Loucy (cell line): ENCODE results near the gene ZNF341.

Source experiments
- H2AFZ ChIP-seq: fragments of 200-600 bp; sonication (generic); 2 replicates; pipeline ENCODE4 v1.6.0; 2016; ENCODE audit warnings: antibody characterized with exemption, mild to moderate bottlenecking, low read length, moderate library complexity
- H3F3A ChIP-seq: fragments of 200-600 bp; 2 replicates; pipeline ENCODE4 v1.6.0; 2016; ENCODE audit warnings: antibody characterized with exemption, low read depth, mild to moderate bottlenecking
- H3K27me3 ChIP-seq: fragments of 200-600 bp; sonication (generic); 2 replicates; pipeline ENCODE4 v1.6.1; 2014; ENCODE audit warnings: low read length, mild to moderate bottlenecking; ENCODE audit not compliant: insufficient read depth, poor library complexity, severe bottlenecking
- H3K36me3 ChIP-seq: fragments of 200-600 bp; sonication (generic); 2 replicates; pipeline ENCODE4 v1.6.1; 2016; ENCODE audit warnings: low read length; ENCODE audit not compliant: insufficient read depth
- H3K4me1 ChIP-seq: fragments of 200-600 bp; sonication (generic); 2 replicates; pipeline ENCODE4 v1.5.1; 2014; ENCODE audit warnings: low read length, mild to moderate bottlenecking; ENCODE audit not compliant: insufficient read depth, poor library complexity, severe bottlenecking
- H3K4me2 ChIP-seq: fragments of 200-600 bp; sonication (generic); 2 replicates; pipeline ENCODE4 v1.6.0; 2014; ENCODE audit warnings: antibody characterized with exemption, low read length, low read depth, mild to moderate bottlenecking; ENCODE audit not compliant: poor library complexity, severe bottlenecking
- H3K4me3 ChIP-seq: fragments of 200-600 bp; sonication (generic); 2 replicates; pipeline ENCODE4 v1.5.1; 2014; ENCODE audit warnings: low read length, mild to moderate bottlenecking, mixed read lengths; ENCODE audit not compliant: poor library complexity, severe bottlenecking
- H3K79me2 ChIP-seq: fragments of 200-600 bp; sonication (generic); 2 replicates; pipeline ENCODE4 v1.6.1; 2014; ENCODE audit warnings: low read length; ENCODE audit not compliant: insufficient read depth
- H3K9ac ChIP-seq: fragments of 200-600 bp; sonication (generic); 2 replicates; pipeline ENCODE4 v1.6.0; 2014; ENCODE audit warnings: mild to moderate bottlenecking, low read depth, low read length, moderate library complexity; ENCODE audit not compliant: poor library complexity, severe bottlenecking
- H3K9me2 ChIP-seq: fragments of 200-600 bp; sonication (generic); replicated peaks from 2 replicates; pipeline ENCODE4 v1.6.1; 2016; ENCODE audit warnings: low read depth, low read length, mixed read lengths
- H3K9me3 ChIP-seq: fragments of 200-600 bp; sonication (generic); 2 replicates; pipeline ENCODE4 v1.6.1; 2014; ENCODE audit warnings: mild to moderate bottlenecking, antibody characterized with exemption, low read length, low read depth; ENCODE audit not compliant: insufficient read depth
- H4K20me1 ChIP-seq: fragments of 200-600 bp; sonication (generic); 2 replicates; pipeline ENCODE4 v1.6.0; 2014; ENCODE audit warnings: antibody characterized with exemption, low read length, mild to moderate bottlenecking; ENCODE audit not compliant: insufficient read depth, poor library complexity, severe bottlenecking
- EZH2phosphoT487 ChIP-seq: fragments of 200-600 bp; IDR thresholded peaks from 2 replicates; pipeline ENCODE4 v1.6.1; 2018; ENCODE audit warnings: antibody characterized with exemption, mild to moderate bottlenecking, moderate library complexity, borderline replicate concordance
- TF ChIP-seq, protein P1 (sequence below): fragments of 200-600 bp; sonication (generic); conservative IDR thresholded peaks from 2 replicates; pipeline ENCODE4 v1.5.1; 2014; ENCODE audit warnings: mild to moderate bottlenecking, antibody characterized with exemption, low read length

ZNF341 gene

GRCh38 chr20:33689973-33690372, 41.8 kb upstream of the ZNF341 start:
- Histone ChIP-seq H2AFZ (no peak overlapping the region), H3K9me2 (no peaks in the 10 kb centered on the region), H3F3A (peaks cover 8% of the 10 kb centered on the region; the same call in 1 of the 2 replicates), H3K4me1 (peaks cover 28% of the 10 kb centered on the region), H3K36me3 (no peaks in the 10 kb centered on the region), H3K9ac (peak overlapping the region; percentile 44), H3K79me2 (peaks cover 7% of the 10 kb centered on the region), H3K4me3 (peak overlapping the region; percentile 56), H3K27me3 (no peaks in the 10 kb centered on the region), H3K9me3 (no peaks in the 10 kb centered on the region), H4K20me1 (peaks cover 2% of the 10 kb centered on the region), H3K4me2 (peak overlapping the region; percentile 69)
- TF ChIP-seq, protein P1, sequence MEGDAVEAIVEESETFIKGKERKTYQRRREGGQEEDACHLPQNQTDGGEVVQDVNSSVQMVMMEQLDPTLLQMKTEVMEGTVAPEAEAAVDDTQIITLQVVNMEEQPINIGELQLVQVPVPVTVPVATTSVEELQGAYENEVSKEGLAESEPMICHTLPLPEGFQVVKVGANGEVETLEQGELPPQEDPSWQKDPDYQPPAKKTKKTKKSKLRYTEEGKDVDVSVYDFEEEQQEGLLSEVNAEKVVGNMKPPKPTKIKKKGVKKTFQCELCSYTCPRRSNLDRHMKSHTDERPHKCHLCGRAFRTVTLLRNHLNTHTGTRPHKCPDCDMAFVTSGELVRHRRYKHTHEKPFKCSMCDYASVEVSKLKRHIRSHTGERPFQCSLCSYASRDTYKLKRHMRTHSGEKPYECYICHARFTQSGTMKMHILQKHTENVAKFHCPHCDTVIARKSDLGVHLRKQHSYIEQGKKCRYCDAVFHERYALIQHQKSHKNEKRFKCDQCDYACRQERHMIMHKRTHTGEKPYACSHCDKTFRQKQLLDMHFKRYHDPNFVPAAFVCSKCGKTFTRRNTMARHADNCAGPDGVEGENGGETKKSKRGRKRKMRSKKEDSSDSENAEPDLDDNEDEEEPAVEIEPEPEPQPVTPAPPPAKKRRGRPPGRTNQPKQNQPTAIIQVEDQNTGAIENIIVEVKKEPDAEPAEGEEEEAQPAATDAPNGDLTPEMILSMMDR, result no peak
- TF ChIP-seq EZH2phosphoT487, result no peak

GRCh38 chr20:33693289-33693688, 38.5 kb upstream of the ZNF341 start:
- TF ChIP-seq, protein P1, result no peak
- no peak for TF ChIP-seq EZH2phosphoT487
- Histone ChIP-seq H3K9me3 (no peaks in the 10 kb centered on the region), H3K4me1 (peaks cover 17% of the 10 kb centered on the region), H3K9me2 (no peaks in the 10 kb centered on the region), H3K36me3 (no peaks in the 10 kb centered on the region), H3K9ac (no peak overlapping the region), H3K79me2 (no peaks in the 10 kb centered on the region), H3K4me3 (no peak overlapping the region), H2AFZ (no peak overlapping the region), H3K27me3 (no peaks in the 10 kb centered on the region), H3K4me2 (no peak overlapping the region), H4K20me1 (no peaks in the 10 kb centered on the region), H3F3A (peaks cover 8% of the 10 kb centered on the region; the same call in 1 of the 2 replicates)

GRCh38 chr20:33693741-33694638, 37.8 kb upstream of the ZNF341 start:
- Histone ChIP-seq H3K9me2 (no peaks in the 10 kb centered on the region), H3K27me3 (no peaks in the 10 kb centered on the region), H3K4me1 (peaks cover 12% of the 10 kb centered on the region), H3K4me3 (no peak overlapping the region), H4K20me1 (no peaks in the 10 kb centered on the region), H3K9ac (no peak overlapping the region), H3K9me3 (no peaks in the 10 kb centered on the region), H2AFZ (no peak overlapping the region), H3K36me3 (no peaks in the 10 kb centered on the region), H3K4me2 (no peak overlapping the region), H3K79me2 (no peaks in the 10 kb centered on the region), H3F3A (peaks cover 8% of the 10 kb centered on the region; the same call in 1 of the 2 replicates)
- TF ChIP-seq, protein P1, result 0 out of 2 replicates have a peak, but pooled peaks have one; percentile 13
- TF ChIP-seq EZH2phosphoT487, result no peak
